Cardiac fibroblast (primary cell): ENCODE measurements around the gene TICAM2.

Source experiments
- DNase-seq, 2 donors: peaks; one replicate each; pipeline versions ENCODE4 v3.0.0 to v3.0.0-alpha.2; 2010; ENCODE audit warnings: low read depth in 2 of 2
- H3K4me3 ChIP-seq, 2 donors: replicated peaks in 1 of 2; 1 replicate in 1 of 2; 2 replicates in 1 of 2; pipeline ENCODE4 v1.5.1; 2011; ENCODE audit warnings: low read depth in 2 of 2, low read length in 2 of 2, mild to moderate bottlenecking in 2 of 2, moderate library complexity in 1 of 2
- CTCF ChIP-seq: IDR thresholded peaks from one replicate; pipeline ENCODE4 v1.5.1; 2011; ENCODE audit warnings: low read depth, mild to moderate bottlenecking, low read length, inconsistent platforms

TICAM2 gene

DNA sequence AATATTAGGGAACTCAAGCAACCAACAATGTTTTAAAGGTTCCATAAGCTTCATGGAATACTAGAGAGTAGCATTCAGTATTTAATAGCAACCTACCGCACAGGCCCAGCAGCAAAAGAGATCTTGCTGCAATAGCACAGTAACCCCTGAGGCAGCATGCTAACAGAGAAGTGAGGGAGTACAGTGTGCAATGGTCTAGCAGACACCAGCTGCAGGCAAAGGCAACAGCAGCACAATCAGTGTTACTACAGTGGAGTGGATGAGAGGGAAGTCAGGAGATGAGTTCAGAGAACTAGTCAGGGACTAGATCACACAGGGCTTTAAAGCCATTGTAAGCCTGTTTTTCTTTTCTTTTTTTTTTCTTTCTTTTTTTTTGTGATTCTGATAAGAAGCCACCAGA, 2.8 kb downstream of the TICAM2 start:
- DNase-seq = peak; percentile 50 to 64
- H3K4me3 ChIP-seq = peak overlapping the region in 1 of 2 donors; percentile 30
- TF ChIP-seq CTCF = no peak

- H3K4me3 ChIP-seq = no peak overlapping the region
- TF ChIP-seq CTCF = no peak
- peak; percentile 33 to 73 for DNase-seq
Measured at GRCh38 chr5:115594128-115595047, 7.9 kb downstream of the TICAM2 start.

- no peak overlapping the region for H3K4me3 ChIP-seq
- TF ChIP-seq CTCF = no peak
- peak in 1 of 2 donors; percentile 34 for DNase-seq
Measured at GRCh38 chr5:115589043-115589442, 13.2 kb downstream of the TICAM2 start.

GRCh38 chr5:115588640-115589039, 13.6 kb downstream of the TICAM2 start:
- no peak for TF ChIP-seq CTCF
- no peak for DNase-seq
- no peak overlapping the region for H3K4me3 ChIP-seq

GRCh38 chr5:115586525-115587146, 15.6 kb downstream of the TICAM2 start:
- TF ChIP-seq CTCF = no peak
- no peak overlapping the region for H3K4me3 ChIP-seq
- peak; percentile 62 to 71 for DNase-seq

DNA sequence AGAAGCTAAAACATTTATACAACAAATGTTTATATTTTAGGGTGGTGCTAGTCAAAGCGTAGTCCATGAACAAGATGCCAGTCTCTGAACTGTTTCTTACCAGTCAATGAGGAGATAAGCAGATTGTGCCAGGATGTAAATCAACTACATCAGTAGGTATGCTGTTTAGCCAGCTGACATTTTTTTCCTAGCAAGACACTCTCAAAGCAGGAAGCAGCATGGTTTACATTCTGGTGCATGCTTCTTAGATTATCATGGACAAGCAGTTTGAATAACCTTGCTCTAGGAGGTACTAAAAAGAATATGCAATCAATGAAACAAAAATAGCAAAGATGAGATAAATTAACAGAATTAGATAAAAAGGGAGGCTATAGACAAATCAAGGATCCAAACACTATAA, 17.0 kb downstream of the TICAM2 start:
- DNase-seq = no peak
- TF ChIP-seq CTCF = no peak
- no peak overlapping the region for H3K4me3 ChIP-seq
